IPS-15b (cell line): ENCODE results near the gene KIF15.
"Not testable (repeated sequence)": the region's sequence is repeated elsewhere in the genome, so short reads cannot be mapped to it uniquely, and the experiment has no call there.

Source experiments
- H3K27me3 ChIP-seq: one replicate; pipeline ENCODE4 v1.6.1; 2013; ENCODE audit warnings: low read length; ENCODE audit not compliant: control insufficient read depth, insufficient read depth
- H3K36me3 ChIP-seq: one replicate; pipeline ENCODE4 v1.6.1; 2013; ENCODE audit warnings: low read length; ENCODE audit not compliant: control insufficient read depth, insufficient read depth
- H3K4me1 ChIP-seq: one replicate; pipeline ENCODE4 v1.6.1; 2013; ENCODE audit warnings: mild to moderate bottlenecking, low read length; ENCODE audit not compliant: control insufficient read depth, insufficient read depth
- H3K4me3 ChIP-seq: one replicate; pipeline ENCODE4 v1.5.1; 2013; ENCODE audit warnings: low read depth, low read length
- H3K9ac ChIP-seq: one replicate; pipeline ENCODE4 v1.6.1; 2013; ENCODE audit warnings: low read depth, mild to moderate bottlenecking, low read length
- H3K9me3 ChIP-seq: one replicate; pipeline ENCODE4 v1.6.1; 2013; ENCODE audit warnings: mild to moderate bottlenecking, low read length; ENCODE audit not compliant: control insufficient read depth, insufficient read depth

KIF15 gene

DNA sequence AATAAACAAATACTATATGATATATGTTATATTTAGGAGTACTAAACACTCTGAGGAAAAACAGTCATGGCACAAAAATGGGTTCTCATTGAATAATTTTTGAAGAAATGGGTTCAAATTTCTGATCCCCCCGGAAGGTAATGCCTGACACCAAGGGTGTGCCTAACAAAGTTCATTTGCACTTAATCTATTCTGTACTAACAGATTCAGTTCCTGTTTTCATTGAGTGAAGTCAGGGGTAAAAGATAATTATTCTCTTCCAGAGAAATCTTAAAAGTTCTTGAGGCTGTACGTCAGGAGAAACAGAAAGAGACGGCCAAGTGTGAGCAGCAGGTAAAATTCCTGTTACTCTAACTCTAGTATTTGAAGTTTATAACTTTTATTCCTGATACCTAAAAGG, 65.6 kb downstream of the KIF15 start:
- peaks cover 14% of the 10 kb centered on the region for H3K36me3 ChIP-seq
- H3K4me1 ChIP-seq: no peaks in the 10 kb centered on the region
- no peaks in the 10 kb centered on the region for H3K9me3 ChIP-seq
- no peak overlapping the region for H3K4me3 ChIP-seq
- no peaks in the 10 kb centered on the region for H3K27me3 ChIP-seq
- H3K9ac ChIP-seq: no peak overlapping the region

DNA sequence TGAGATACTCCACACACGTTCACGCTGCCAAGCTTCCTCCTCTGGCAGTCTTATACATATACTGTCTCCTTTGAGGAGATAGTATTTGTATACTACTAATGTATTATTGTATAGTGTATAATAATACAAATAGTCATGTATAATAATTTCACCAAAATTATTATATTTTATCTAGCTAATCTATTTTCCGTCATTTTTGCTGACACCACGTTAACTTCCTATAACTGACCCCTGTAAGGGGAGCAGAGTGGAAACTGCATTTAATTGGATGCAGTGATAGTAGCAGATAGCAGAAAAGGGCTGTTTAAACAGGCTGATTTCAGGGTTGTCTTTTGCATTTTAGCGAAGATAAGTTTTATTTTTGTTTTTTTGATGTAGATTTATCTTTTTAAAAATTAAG, 69.6 kb downstream of the KIF15 start:
- H3K36me3 ChIP-seq: peaks cover 14% of the 10 kb centered on the region

DNA sequence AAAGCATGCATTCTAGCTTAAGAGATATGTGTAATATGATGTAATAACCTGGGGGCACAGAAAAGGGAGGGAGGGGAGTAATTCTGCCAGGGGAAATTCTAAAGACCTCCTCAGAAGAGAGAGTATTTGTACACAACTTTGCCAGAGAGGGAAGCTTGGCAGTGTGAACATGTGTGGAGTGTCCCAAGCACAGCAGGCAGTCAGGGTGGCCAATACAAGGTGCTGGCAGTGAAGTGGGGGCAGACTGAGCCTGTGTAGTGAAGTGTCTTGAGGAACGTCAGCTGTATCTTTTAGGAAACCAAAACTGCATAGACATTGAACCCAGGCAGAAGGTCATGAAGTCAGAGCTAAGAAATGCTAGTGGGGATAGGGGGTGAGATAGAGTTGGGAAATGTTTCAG, 70.4 kb downstream of the KIF15 start:
- Histone ChIP-seq H3K36me3 (peaks cover 14% of the 10 kb centered on the region), H3K9ac (no peak overlapping the region), H3K9me3 (peaks cover 5% of the 10 kb centered on the region), H3K27me3 (no peaks in the 10 kb centered on the region), H3K4me1 (no peaks in the 10 kb centered on the region), H3K4me3 (no peak overlapping the region)

More for the DNA sequence above, 69.6 kb downstream of the KIF15 start:
- H3K9me3 ChIP-seq: no peaks in the 10 kb centered on the region
- no peak overlapping the region for H3K9ac ChIP-seq
- no peaks in the 10 kb centered on the region for H3K27me3 ChIP-seq
- no peak overlapping the region for H3K4me3 ChIP-seq
- H3K4me1 ChIP-seq: no peaks in the 10 kb centered on the region

DNA sequence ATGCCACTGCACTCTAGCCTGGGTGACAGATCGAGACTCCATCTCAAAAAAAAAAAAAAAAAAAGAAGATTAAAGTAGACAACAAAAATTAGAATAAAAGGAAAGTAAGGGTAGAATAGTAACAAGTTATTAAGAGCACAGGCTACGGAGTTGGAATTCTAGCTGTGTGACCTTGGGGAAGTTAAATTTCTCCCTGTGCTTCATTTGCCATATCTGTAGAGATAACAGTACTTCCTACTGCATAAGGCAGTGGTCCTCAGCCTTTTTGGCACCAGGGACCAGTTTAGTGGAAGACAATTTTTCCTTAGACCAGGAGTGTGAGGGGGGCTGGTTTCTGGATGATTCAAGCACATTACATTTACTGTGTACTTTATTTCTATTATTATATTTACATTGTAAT, 71.4 kb downstream of the KIF15 start:
- Histone ChIP-seq H3K9me3 (peaks cover 5% of the 10 kb centered on the region), H3K4me1 (no peaks in the 10 kb centered on the region), H3K9ac (no peak overlapping the region), H3K27me3 (no peaks in the 10 kb centered on the region), H3K36me3 (peaks cover 14% of the 10 kb centered on the region), H3K4me3 (no peak overlapping the region)

DNA sequence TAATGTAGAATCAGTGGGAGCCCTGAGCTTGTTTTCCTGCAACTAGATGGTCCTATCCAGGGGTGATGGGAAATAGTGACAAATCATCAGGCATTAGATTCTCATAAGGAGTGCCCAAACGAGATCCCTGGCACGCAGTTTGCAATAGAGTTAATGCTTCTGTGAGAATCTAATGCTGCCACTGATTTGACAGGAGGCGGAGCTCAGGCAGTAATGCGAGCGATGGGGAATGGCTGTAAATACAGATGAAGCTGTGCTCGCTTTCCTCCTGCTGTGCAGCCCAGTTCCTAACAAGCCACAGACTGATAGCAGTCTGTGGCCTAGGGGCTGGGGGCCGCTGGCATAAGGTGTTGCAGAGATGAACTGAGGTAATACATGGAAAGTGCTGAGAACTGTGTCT, 71.8 kb downstream of the KIF15 start:
- H3K36me3 ChIP-seq: peaks cover 11% of the 10 kb centered on the region
- no peaks in the 10 kb centered on the region for H3K27me3 ChIP-seq
- no peak overlapping the region for H3K9ac ChIP-seq
- no peaks in the 10 kb centered on the region for H3K4me1 ChIP-seq
- H3K4me3 ChIP-seq: no peak overlapping the region
- peaks cover 5% of the 10 kb centered on the region for H3K9me3 ChIP-seq

DNA sequence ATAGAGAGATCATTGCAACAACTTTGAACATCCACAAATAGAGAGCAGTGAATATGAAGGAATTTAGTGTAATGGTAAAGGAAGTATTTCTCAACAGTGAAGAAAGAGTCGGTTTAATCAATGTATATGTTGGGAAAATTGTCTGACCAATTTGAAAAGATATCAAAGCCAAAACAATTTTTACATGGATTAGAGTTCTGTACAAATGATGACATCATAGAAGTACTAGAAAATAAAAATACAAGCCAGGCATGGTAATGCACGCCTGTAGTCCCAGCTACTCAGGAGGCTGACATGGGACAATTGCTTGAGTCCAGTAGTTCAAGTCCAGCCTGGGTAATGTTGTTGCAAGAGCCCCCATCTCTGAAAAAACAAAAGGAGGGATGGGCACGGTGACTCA, 74.1 kb downstream of the KIF15 start:
- H3K9me3 ChIP-seq: peaks cover 5% of the 10 kb centered on the region
- H3K4me1 ChIP-seq: no peaks in the 10 kb centered on the region
- H3K4me3 ChIP-seq: no peak overlapping the region
- peaks cover 16% of the 10 kb centered on the region for H3K36me3 ChIP-seq
- H3K27me3 ChIP-seq: no peaks in the 10 kb centered on the region
- no peak overlapping the region for H3K9ac ChIP-seq

DNA sequence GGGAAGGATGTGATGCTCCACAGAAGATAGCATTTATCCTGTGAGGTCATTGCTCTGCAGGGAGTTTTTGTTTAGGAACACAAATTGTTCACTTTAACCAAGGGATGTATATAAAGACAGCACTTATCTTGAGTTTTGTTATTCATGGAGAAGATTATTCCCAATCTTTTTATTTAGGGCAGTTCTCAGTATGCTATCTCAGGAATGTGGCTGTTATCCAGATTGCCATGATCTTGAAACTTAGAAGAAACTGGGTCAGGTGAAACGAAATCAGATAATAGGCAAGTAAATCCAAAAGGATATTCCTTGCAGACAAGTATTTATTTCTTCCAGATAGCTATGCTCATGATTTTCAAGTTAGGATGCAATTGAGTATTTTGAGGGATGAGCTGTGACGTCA, 80.8 kb downstream of the KIF15 start:
- Histone ChIP-seq H3K36me3 (peaks cover 13% of the 10 kb centered on the region), H3K27me3 (no peaks in the 10 kb centered on the region), H3K9ac (no peak overlapping the region), H3K9me3 (no peaks in the 10 kb centered on the region), H3K4me3 (no peak overlapping the region), H3K4me1 (no peaks in the 10 kb centered on the region)

DNA sequence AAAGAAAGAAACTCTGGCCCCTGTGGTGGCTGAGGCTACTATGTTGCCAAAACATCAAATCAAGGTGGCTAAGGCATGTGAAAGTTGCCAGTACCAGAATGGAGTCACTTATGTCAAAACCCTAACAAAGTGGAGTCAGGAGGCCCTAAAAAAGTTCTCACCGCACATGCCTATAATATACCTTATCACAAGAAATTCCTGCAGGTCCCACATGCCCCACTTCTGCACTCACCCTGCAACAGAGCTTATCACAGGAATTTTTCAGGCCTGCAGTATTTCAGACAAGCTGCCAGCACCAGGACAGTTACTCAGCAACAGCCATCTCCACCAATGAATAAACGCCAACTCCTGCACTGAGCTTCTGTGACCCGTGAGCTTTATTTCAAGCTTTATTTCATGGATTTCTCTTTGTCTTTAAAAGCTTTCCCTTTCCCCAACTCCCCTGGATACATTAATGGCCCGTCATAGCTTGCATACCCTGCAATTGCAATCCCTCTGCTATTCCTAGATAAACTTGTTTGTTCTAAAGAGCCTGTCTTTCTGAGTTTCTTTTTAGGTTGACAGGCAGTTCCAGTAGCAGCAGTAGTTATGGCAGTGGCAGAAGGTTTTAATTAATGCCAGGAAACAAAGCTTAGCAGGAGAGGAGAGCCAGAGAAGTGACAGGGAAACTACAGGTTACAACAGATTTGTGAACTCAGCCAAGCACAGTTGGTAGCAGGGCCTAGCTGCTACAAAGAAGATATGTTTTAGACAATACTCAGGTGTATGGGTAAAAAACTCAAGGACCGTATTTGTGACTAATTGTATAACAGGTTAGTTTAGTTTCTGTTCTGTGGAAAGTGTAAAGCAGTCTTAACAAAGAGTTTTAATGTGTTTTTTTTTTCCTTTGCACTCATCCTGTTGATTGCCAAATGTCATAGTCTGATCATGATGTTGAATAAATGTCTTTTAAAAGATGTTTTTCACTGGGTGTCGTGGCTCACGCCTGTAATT, 84.2 kb downstream of the KIF15 start:
- Histone ChIP-seq H3K27me3 (no peaks in the 10 kb centered on the region), H3K9me3 (no peaks in the 10 kb centered on the region), H3K4me1 (no peaks in the 10 kb centered on the region), H3K36me3 (peaks cover 5% of the 10 kb centered on the region), H3K4me3 (no peak overlapping the region), H3K9ac (no peak overlapping the region)

DNA sequence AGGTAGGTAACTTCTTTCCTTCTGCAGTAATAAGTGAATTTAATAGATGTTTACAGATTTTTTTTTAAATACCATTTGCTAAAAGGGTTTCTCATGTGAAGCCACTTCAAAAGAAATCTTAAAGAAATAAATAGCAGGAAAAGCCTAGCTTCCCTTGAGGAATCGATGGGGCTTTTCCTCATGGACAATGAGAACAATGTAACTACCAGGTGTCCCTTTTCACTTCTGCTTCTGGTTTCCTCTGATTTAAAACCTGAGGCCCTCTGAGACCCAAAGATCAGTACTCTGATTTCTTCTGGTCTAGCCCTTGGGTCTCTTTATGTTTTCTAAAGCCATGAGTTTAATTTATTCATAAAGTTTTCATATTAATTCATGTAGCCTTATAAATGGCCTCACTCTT, 87.0 kb downstream of the KIF15 start:
- no peaks in the 10 kb centered on the region for H3K9me3 ChIP-seq
- H3K27me3 ChIP-seq: no peaks in the 10 kb centered on the region
- no peaks in the 10 kb centered on the region for H3K4me1 ChIP-seq
- no peak overlapping the region for H3K9ac ChIP-seq
- H3K4me3 ChIP-seq: no peak overlapping the region
- peaks cover 5% of the 10 kb centered on the region for H3K36me3 ChIP-seq

DNA sequence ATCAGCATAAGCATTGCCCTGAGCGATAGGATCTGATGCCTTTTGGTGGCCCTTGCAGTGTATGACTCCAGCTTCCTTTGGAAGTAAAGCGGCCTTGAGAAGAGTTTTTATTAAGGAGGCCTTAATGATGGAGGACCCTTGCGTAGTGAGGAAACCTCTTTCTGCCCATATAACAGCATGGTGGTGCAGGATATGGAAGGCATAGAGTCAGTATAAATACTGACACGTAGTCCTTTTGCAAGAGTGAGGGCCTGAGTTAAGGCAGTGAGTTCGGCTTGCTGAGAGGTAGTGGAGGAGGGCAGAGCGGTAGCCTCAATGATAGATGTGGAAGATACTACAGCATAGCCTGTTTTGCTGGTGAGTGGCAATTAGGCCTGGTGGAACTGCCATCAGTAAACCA, 95.1 kb downstream of the KIF15 start:
- H3K4me3 ChIP-seq, H3K9ac ChIP-seq, H3K4me1 ChIP-seq, H3K27me3 ChIP-seq, H3K36me3 ChIP-seq, H3K9me3 ChIP-seq: not testable (repeated sequence)

DNA sequence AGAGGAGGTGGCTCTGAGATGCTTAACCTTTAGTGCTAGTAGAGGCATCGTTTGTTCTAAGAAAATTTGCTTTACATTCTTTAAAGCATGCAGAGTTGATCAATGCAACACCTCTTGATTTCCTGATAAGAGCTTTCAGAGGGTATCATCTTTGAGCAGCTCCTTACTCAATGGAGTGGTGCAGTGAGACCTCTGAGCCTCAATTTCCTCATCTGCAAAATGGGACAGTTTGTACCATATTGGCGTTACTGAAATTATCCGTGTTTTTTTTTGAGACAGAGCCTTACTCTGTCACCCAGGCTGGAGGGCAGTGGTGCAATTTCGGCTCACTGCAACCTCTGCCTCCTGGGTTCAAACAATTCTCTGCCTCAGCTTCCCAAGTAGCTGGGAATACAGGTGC, 98.5 kb downstream of the KIF15 start:
- Histone ChIP-seq H3K9ac (no peak overlapping the region), H3K36me3 (no peaks in the 10 kb centered on the region), H3K4me1 (peaks cover 5% of the 10 kb centered on the region), H3K4me3 (no peak overlapping the region), H3K27me3 (no peaks in the 10 kb centered on the region), H3K9me3 (no peaks in the 10 kb centered on the region)
